ENCODE data around the gene LAMA4. TPM values are rescaled to one million over a fixed set of nuclear protein-coding genes. Genes with fewer than 3 reads are reported as not detected.

Gene LAMA4
- total and polyA plus RNA-seq, 4 donors, result 2.1 to 6.0 (median 3.5) TPM

DNA sequence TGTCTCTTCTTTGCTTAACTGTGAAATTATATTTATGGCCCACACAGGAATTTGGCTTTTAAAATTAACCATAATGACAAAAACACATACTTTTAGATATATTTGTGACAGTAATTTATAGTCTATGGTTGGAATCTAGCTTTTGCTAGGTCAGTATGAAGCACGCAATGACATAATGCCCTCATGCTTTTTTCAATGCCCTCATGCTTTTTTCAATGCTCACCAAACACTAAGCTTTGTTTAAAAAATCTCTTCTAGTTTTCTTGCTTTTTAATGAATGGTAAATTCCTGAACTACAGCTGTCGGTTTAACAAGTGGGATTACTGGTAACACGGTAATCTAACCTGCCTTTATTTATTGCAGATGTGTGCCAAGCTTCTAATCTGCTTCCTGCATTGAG is 187.8 kb downstream of the LAMA4 start (continued):
- TF ChIP-seq, protein P1, sequence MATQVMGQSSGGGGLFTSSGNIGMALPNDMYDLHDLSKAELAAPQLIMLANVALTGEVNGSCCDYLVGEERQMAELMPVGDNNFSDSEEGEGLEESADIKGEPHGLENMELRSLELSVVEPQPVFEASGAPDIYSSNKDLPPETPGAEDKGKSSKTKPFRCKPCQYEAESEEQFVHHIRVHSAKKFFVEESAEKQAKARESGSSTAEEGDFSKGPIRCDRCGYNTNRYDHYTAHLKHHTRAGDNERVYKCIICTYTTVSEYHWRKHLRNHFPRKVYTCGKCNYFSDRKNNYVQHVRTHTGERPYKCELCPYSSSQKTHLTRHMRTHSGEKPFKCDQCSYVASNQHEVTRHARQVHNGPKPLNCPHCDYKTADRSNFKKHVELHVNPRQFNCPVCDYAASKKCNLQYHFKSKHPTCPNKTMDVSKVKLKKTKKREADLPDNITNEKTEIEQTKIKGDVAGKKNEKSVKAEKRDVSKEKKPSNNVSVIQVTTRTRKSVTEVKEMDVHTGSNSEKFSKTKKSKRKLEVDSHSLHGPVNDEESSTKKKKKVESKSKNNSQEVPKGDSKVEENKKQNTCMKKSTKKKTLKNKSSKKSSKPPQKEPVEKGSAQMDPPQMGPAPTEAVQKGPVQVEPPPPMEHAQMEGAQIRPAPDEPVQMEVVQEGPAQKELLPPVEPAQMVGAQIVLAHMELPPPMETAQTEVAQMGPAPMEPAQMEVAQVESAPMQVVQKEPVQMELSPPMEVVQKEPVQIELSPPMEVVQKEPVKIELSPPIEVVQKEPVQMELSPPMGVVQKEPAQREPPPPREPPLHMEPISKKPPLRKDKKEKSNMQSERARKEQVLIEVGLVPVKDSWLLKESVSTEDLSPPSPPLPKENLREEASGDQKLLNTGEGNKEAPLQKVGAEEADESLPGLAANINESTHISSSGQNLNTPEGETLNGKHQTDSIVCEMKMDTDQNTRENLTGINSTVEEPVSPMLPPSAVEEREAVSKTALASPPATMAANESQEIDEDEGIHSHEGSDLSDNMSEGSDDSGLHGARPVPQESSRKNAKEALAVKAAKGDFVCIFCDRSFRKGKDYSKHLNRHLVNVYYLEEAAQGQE (IDR thresholded peaks at IDR 0.05), result no peak

DNA sequence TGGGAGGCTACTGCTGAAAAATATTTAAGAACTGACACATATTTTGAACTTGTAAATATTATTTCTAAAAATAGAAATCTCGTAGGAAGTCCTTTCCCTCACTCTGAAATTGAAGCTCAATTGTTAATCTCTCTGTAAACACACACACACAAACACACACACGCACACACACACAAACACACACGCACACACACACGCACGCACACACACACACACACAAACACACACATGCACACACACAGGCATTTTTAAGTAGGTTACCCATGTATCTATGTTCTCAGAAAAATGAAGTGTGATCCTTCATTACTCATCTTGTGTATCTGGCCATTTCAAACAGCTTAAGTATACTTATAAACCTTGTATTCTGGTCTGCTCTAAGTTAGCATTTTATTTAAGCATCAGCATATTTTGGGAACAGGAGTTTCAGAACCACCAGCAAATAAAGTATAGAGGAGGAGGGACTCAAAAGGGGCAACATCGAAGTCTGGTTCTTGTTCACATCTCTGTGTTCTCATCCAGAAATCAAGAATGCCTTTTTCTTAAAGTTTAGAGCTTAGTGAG is 188.9 kb downstream of the LAMA4 start:
- peaks cover 1 to 11% (median 3%) of the 10 kb centered on the region in 4 donors for H3K36me3 ChIP-seq (ENCODE audit: control insufficient read depth in 4 of 4, insufficient read depth in 3 of 4, low read depth in 1 of 4, low read length in 3 of 4)
- no peak overlapping the region for H3K9ac ChIP-seq (ENCODE audit: low read depth in 1 of 2, low read length in 2 of 2)
- TF ChIP-seq JUND (IDR thresholded peaks at IDR 0.05) (no peak), TAF1 (conservative IDR thresholded peaks at IDR 0.05) (no peak), FOXA1 (IDR thresholded peaks at IDR 0.05) (no peak), ZBTB33 (IDR thresholded peaks at IDR 0.05) (no peak), ATF3 (IDR thresholded peaks at IDR 0.05) (no peak), RXRA (IDR thresholded peaks at IDR 0.05) (no peak), EGR1 (IDR thresholded peaks at IDR 0.05; ENCODE audit: low read depth in 2 of 2) (no peak)
- TF ChIP-seq, protein P2, sequence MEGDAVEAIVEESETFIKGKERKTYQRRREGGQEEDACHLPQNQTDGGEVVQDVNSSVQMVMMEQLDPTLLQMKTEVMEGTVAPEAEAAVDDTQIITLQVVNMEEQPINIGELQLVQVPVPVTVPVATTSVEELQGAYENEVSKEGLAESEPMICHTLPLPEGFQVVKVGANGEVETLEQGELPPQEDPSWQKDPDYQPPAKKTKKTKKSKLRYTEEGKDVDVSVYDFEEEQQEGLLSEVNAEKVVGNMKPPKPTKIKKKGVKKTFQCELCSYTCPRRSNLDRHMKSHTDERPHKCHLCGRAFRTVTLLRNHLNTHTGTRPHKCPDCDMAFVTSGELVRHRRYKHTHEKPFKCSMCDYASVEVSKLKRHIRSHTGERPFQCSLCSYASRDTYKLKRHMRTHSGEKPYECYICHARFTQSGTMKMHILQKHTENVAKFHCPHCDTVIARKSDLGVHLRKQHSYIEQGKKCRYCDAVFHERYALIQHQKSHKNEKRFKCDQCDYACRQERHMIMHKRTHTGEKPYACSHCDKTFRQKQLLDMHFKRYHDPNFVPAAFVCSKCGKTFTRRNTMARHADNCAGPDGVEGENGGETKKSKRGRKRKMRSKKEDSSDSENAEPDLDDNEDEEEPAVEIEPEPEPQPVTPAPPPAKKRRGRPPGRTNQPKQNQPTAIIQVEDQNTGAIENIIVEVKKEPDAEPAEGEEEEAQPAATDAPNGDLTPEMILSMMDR (IDR thresholded peaks at IDR 0.05; ENCODE audit: low read depth, low read length, missing input control), result no peak
- TF ChIP-seq, protein P3, sequence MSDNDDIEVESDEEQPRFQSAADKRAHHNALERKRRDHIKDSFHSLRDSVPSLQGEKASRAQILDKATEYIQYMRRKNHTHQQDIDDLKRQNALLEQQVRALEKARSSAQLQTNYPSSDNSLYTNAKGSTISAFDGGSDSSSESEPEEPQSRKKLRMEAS (IDR thresholded peaks at IDR 0.05), result no peak
- peaks cover 0 to 7% (median 0%) of the 10 kb centered on the region in 4 donors for H3K4me1 ChIP-seq (ENCODE audit: control insufficient read depth in 4 of 4, insufficient read depth in 4 of 4, low read length in 3 of 4)
- no peaks in the 10 kb centered on the region for H3K27me3 ChIP-seq (ENCODE audit: control insufficient read depth in 4 of 4, insufficient read depth in 4 of 4, low read length in 3 of 4)
- WGBS, result 54% methylated on average over 6 of the region's 6 CpGs
- H3K4me3 ChIP-seq (ENCODE audit: low read depth in 1 of 3, low read length in 3 of 3), result no peak overlapping the region
- H3K9me3 ChIP-seq (ENCODE audit: control insufficient read depth in 4 of 4, low read length in 3 of 4), result no peaks in the 10 kb centered on the region
- no peak overlapping the region for H3K27ac ChIP-seq (ENCODE audit: low read depth in 1 of 2, low read length in 2 of 2)
- DNase-seq (ENCODE audit: low spot score), result no peak

DNA sequence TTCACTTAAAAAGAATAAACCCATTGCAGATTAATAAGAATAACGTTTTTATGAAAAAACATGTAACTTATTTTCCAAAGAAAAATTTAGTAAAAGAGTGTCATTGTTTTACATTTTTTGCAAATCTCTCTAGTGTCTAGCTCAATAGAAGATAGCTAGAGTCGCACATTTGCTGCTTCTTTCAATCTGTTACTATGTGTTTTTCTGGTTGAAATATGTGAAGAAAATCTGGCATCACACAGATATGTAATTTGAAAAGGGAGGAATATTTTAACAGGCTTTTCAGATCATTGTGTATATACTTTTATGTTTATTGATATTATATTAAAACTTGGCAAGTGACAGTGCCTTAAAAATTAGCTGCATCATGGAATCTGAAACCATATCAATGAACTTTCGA is 191.4 kb downstream of the LAMA4 start:
- Histone ChIP-seq H3K4me1 (ENCODE audit: control insufficient read depth in 4 of 4, insufficient read depth in 4 of 4, low read length in 3 of 4) (peaks cover 0 to 15% (median 6%) of the 10 kb centered on the region in 4 donors), H3K9me3 (ENCODE audit: control insufficient read depth in 4 of 4, low read length in 3 of 4) (no peaks in the 10 kb centered on the region), H3K27ac (ENCODE audit: low read depth in 1 of 2, low read length in 2 of 2) (no peak overlapping the region), H3K9ac (ENCODE audit: low read depth in 1 of 2, low read length in 2 of 2) (no peak overlapping the region), H3K4me3 (ENCODE audit: low read depth in 1 of 3, low read length in 3 of 3) (no peak overlapping the region), H3K36me3 (ENCODE audit: control insufficient read depth in 4 of 4, insufficient read depth in 3 of 4, low read depth in 1 of 4, low read length in 3 of 4) (no peaks in the 10 kb centered on the region), H3K27me3 (ENCODE audit: control insufficient read depth in 4 of 4, insufficient read depth in 4 of 4, low read length in 3 of 4) (no peaks in the 10 kb centered on the region)
- DNase-seq (ENCODE audit: low spot score), result no peak
- WGBS, result 85% methylated on average over 3 of the region's 3 CpGs
- TF ChIP-seq RXRA (IDR thresholded peaks at IDR 0.05) (no peak), ZBTB33 (IDR thresholded peaks at IDR 0.05) (no peak), SP1 (IDR thresholded peaks at IDR 0.05) (no peak), NR2F2 (IDR thresholded peaks at IDR 0.05) (no peak), EGR1 (IDR thresholded peaks at IDR 0.05; ENCODE audit: low read depth in 2 of 2) (no peak), FOXA2 (IDR thresholded peaks at IDR 0.05) (no peak), HNF4A (conservative IDR thresholded peaks at IDR 0.05) (no peak), TAF1 (conservative IDR thresholded peaks at IDR 0.05) (no peak)
- TF ChIP-seq, protein P1 (IDR thresholded peaks at IDR 0.05), result no peak

Data from liver (tissue), 9 donors.